Chondrocyte (in vitro differentiated cells): ENCODE results near the gene CHAF1B. TPM values are rescaled to one million over a fixed set of nuclear protein-coding genes. Genes with fewer than 3 reads are reported as not detected.

Source experiments
- DNase-seq: peaks from one replicate; pipeline ENCODE4 v3.0.0; 2021; ENCODE audit warnings: mixed read lengths, low spot score
- H3K27ac Mint-ChIP-seq: one replicate; pipeline ENCODE4 v1.8.0; 2021; ENCODE audit warnings: mild to moderate bottlenecking, moderate library complexity, mixed read lengths; ENCODE audit not compliant: unreplicated experiment
- H3K27me3 Mint-ChIP-seq: 2 replicates; pipeline ENCODE4 v1.8.0; 2021; ENCODE audit warnings: low read depth, mixed read lengths
- H3K36me3 Mint-ChIP-seq: 2 replicates; pipeline ENCODE4 v1.8.0; 2021; ENCODE audit warnings: low read depth, mixed read lengths
- H3K4me1 Mint-ChIP-seq: 2 replicates; pipeline ENCODE4 v1.8.0; 2021; ENCODE audit warnings: low read depth, mild to moderate bottlenecking, mixed read lengths
- H3K4me3 Mint-ChIP-seq: one replicate; pipeline ENCODE4 v1.8.0; 2021; ENCODE audit warnings: mild to moderate bottlenecking, moderate library complexity, mixed read lengths; ENCODE audit not compliant: unreplicated experiment
- H3K9me3 Mint-ChIP-seq: 2 replicates; pipeline ENCODE4 v1.8.0; 2021; ENCODE audit warnings: low read depth, mixed read lengths
- CTCF ChIP-seq: fragments of 200-600 bp; sonication (generic); IDR thresholded peaks from 2 replicates; pipeline ENCODE4 v1.5.0; 2021; ENCODE audit warnings: antibody characterized with exemption, mild to moderate bottlenecking, moderate library complexity
- total RNA-seq: library from RNA; stranded (reverse); gene quantifications from 3 replicates; pipeline ENCODE4 v1.2.1, GENCODE V29; 2021

Gene CHAF1B
- total RNA-seq, 1 donor from 2014 or later, result 2.6 TPM

DNA sequence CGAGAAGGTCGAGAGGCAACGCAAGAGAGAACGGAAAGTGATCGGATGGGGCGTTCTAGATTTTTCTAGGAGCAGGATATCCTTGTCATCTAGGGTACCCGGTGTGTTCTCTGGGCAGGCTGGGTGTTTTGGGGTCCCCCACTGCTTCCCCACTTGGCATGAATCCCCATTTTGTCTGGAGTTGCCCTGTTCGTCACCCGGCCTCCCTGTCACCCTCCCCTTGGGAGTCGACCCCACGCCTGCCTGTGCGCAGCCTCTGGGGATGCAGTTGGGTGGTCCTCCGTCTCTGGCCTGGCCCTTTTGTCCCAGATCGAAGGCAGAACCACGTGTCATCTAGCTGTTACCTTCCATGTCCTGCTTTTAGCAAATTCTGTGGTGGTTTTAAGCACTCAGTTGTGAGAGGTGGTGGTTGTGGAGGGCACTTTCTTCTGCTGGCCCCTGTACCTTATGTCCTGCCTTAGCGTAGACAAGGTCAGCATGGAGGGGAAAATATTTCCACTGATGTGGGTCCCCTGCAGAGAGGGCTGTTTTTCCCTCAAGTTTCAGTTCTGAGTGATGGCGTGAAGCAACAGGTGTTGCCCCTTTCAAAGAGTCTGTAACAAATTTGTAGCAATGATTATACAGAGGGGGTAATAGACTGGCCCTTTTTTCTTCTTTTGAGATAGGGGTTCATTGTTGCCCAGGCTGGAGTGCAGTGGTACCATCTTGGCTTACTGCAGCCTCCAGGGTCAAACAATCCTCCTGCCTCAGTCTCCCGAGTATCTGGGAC is 35.6 kb downstream of the CHAF1B start:
- Mint-ChIP-seq H3K36me3 (peaks cover 5% of the 10 kb centered on the region), H3K27ac (no peak overlapping the region), H3K9me3 (no peaks in the 10 kb centered on the region), H3K4me1 (peaks cover 13% of the 10 kb centered on the region), H3K4me3 (no peak overlapping the region), H3K27me3 (no peaks in the 10 kb centered on the region)
- no peak for TF ChIP-seq CTCF
- peak; percentile 82 for DNase-seq

DNA sequence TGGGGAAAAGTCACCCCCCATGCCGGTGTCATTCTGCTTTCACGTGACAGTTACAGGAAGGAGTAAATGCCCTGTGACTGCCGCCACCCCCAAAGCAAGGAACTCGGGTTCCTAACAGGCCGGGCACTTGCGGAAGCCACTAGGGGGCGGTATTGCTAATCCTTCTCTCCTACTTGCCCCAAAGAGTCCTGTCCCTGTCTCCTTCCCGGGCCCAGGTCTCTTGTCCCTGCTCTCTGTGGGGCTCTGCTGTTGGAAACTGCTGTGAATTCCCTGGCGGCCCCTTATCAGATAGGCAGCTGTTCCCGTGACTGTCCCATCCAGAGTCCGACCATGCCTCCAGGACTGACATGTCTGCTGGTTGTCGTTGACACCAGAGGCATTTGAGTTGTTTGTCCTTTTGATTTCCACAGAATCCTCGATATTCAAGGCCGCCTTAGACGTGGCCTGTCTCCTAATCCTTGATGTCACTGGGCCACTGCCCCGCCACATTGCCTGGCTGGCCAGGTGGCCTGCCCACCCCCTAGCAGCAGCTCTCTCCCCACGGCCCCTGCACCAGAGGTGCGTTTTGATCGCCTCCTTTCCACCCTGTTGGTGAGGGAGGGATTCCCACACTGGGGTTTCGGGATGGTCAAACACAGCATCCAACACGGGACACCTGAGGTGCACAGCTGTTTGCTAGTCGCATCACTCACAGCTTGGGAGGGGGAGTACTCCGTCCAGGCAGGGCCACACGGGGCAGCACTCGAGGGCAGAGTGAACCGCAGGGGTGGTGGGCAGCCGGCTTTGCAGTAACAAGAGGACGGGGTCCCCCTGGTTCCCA is 37.3 kb downstream of the CHAF1B start:
- DNase-seq, result peak; percentile 70
- Mint-ChIP-seq H3K27ac (no peak overlapping the region), H3K9me3 (no peaks in the 10 kb centered on the region), H3K4me3 (no peak overlapping the region), H3K27me3 (no peaks in the 10 kb centered on the region), H3K36me3 (no peaks in the 10 kb centered on the region), H3K4me1 (peaks cover 16% of the 10 kb centered on the region)
- TF ChIP-seq CTCF, result peak; percentile 82

GRCh38 chr21:36423771-36424433 is 38.7 kb downstream of the CHAF1B start:
- no peaks in the 10 kb centered on the region for H3K27me3 Mint-ChIP-seq
- no peak overlapping the region for H3K4me3 Mint-ChIP-seq
- H3K36me3 Mint-ChIP-seq, result no peaks in the 10 kb centered on the region
- no peaks in the 10 kb centered on the region for H3K9me3 Mint-ChIP-seq
- TF ChIP-seq CTCF, result no peak
- no peak overlapping the region for H3K27ac Mint-ChIP-seq
- peak; percentile 32 for DNase-seq
- H3K4me1 Mint-ChIP-seq, result peaks cover 20% of the 10 kb centered on the region

- no peaks in the 10 kb centered on the region for H3K9me3 Mint-ChIP-seq
- no peaks in the 10 kb centered on the region for H3K36me3 Mint-ChIP-seq
- H3K27me3 Mint-ChIP-seq, result no peaks in the 10 kb centered on the region
- DNase-seq, result peak; percentile 70
- no peak for TF ChIP-seq CTCF
- H3K27ac Mint-ChIP-seq, result no peak overlapping the region
- no peak overlapping the region for H3K4me3 Mint-ChIP-seq
- H3K4me1 Mint-ChIP-seq, result peaks cover 27% of the 10 kb centered on the region
Observed at GRCh38 chr21:36424592-36424991, 39.4 kb downstream of the CHAF1B start.

DNA sequence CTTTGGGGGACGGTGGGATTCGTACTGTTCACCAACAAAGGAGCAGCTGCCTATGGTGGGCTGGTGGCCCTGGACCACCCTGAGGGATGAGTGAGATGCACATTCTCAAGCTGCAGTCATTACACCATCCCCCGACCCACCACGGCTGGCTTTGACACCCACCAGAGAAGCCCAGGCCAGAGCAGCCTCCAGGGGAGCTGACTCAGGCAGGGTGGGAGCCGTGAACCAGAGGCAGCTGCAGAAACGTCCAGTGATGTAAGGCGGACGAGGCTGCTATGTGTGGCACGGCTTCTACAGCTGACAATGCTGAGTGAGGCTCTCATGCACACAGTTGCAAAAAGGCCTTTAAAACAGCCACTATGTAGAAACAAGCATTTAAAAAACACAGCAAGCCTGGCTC is 40.1 kb downstream of the CHAF1B start:
- DNase-seq, result peak; percentile 48
- H3K36me3 Mint-ChIP-seq, result no peaks in the 10 kb centered on the region
- peaks cover 27% of the 10 kb centered on the region for H3K4me1 Mint-ChIP-seq
- no peaks in the 10 kb centered on the region for H3K9me3 Mint-ChIP-seq
- H3K27ac Mint-ChIP-seq, result no peak overlapping the region
- TF ChIP-seq CTCF, result no peak
- H3K4me3 Mint-ChIP-seq, result no peak overlapping the region
- H3K27me3 Mint-ChIP-seq, result no peaks in the 10 kb centered on the region
